ELR (cell line): Measurements from ENCODE around the gene FBXO11.

Experiments used
- DNase-seq: peaks from one replicate; pipeline ENCODE4 v3.0.0-alpha.2; 2015; ENCODE audit warnings: low read depth

The FBXO11 gene

GRCh38 chr2:47783486-47784351 lies 122.6 kb downstream of the FBXO11 start:
- peak; percentile 73 for DNase-seq

DNA sequence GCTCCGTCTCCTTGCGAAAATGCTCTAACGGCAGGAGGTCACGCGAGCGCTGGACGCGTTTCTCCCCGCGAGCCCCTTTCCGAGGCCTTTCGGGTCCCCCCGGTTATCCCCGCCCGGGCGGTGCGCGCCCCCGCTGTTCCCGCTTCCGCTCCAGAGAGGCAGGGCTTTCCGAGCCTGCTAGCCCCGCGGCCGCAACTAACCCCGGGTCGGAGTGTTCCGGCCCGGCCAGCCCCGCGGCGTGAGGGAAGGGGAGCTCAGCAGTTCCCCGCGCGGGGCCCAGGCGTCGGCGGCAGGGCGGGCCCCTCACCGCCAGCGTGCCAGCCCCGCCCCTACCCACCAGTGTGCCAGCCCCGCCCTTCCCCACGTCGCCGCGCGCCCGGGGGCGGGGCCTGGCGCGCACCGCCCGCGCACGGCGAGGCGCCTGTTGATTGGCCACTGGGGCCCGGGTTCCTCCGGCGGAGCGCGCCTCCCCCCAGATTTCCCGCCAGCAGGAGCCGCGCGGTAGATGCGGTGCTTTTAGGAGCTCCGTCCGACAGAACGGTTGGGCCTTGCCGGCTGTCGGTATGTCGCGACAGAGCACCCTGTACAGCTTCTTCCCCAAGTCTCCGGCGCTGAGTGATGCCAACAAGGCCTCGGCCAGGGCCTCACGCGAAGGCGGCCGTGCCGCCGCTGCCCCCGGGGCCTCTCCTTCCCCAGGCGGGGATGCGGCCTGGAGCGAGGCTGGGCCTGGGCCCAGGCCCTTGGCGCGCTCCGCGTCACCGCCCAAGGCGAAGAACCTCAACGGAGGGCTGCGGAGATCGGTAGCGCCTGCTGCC lies 123.4 kb downstream of the FBXO11 start, which contains the start of gene MSH6:
MSH6 (plus strand) TSS at position 475 of the 815 bp plus-strand sequence; CDS start at position 564, 89 bp downstream.
- DNase-seq = peak; percentile 91

DNA sequence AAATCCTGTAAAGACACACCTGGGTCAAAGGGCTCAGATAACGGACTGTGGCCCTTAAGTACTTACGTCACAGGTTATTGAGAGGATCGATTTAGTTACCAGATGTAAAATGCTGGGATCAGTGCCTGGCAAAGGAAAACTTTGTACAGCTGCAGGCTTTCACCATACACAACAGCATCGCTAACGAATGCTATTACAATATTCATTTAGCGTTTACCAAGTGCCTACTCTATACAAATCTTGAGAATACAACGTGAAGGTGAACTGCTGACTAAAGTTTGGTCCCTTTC lies 124.0 kb downstream of the FBXO11 start:
- no peak for DNase-seq

GRCh38 chr2:47779426-47779790 lies 126.9 kb downstream of the FBXO11 start:
- DNase-seq = no peak

DNA sequence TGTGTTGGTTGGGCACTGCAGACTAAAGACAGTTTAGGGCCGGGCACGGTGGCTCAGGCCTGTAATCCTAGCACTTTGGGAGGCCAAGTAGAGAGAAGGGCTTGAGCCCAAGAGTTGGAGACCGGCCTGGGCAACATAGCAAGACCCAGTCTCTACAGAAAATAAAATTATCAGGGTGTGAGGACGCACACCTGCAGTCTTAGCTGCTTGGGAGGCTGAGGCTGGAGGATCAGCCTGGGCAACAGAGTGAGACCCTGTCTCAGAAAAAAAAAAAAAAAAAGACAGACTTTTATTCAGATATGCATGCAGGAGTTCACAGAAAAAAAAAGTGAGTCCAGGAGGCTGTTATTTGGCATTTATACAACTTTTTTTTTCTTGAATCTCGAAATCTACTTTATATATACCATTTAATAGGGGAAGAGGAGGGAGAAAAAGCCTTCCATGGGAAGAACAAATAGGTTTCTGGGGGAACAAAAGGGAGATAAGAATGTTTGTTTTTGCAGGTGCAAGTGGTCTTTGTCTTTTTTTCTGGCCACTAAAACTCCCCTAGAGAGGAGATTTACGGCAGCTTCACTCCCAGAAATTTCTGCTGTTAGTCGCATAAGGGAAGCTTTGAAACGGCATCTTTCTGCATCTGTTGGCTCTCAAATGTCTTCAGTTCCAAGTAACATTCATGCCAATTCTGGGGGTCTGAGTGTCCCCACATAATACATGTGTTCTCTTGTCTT lies 127.4 kb downstream of the FBXO11 start:
- DNase-seq = no peak

DNA sequence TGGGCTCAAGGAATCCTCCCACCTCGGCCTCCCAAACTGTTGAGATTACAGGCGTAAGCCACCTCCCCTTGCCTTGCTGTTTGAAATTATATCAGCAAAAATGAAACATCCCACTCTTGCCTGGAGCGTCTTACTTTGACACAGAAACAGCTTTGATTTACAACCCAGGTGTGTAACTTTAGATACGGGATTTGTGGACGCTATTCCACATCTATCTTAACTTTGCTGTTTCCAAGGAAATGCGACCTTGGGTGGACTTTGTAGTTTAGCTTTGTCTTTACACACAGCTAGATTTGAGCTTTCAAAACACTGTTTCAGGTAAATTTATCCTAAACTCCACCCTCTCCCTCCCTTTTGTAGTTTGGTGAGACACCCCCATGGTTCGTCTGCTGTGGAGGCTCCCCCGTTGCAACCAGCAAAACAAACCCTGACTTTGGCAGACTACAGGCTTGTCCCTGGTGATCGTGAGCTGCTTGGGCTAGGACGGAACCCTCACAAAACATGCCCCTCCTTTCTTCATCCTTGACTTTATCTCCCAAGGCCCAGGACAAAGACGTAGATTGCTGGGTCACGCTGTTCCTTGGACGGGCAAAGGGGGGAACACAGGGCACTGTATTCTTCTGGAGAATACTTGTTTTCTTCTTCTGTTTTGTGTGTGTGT lies 128.9 kb downstream of the FBXO11 start:
- no peak for DNase-seq

DNA sequence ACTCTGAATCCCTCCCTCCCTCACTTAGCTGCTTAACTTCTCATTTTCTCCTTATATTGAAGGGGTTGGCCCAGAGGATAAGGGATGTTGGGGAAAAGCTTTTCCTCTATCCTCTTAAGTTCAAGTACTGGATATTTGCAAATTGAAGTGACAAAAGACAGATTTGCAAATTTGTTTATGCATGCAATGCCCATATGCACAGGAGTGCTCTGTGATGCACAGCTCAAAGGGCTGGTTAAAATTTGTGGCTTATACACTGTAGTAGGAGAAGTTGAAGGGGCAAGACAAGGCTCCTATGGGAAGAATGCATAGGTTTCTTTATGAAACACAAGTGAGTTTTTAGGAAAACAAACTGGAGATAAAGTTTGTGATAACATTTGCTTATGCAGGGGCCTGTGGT lies 131.7 kb downstream of the FBXO11 start:
- DNase-seq = no peak

- no peak for DNase-seq
Observed at GRCh38 chr2:47772343-47772742, 134.0 kb downstream of the FBXO11 start.

GRCh38 chr2:47771211-47771610 lies 135.1 kb downstream of the FBXO11 start:
- DNase-seq = peak; percentile 99

DNA sequence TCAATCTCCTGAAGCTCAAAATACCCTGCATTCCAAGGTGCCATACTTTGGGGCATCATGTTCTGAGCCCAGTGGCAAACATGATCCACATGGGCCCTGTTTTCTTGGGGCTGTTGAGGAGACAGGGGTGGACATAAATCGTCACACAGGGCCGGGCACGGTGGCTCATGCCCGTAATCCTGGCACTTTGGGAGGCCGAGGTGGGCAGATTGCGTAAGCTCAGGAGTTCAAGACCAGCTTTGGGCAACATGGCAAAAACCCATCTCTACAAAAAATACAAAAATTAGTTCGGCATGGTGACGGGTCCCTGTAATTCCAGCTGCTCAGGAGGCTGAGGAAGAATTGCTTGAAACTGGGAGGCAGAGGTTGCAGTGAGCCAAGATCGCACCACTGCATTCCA lies 137.0 kb downstream of the FBXO11 start:
- DNase-seq = no peak

- DNase-seq = peak; percentile 56
Observed at GRCh38 chr2:47767880-47768609, 138.3 kb downstream of the FBXO11 start.

DNA sequence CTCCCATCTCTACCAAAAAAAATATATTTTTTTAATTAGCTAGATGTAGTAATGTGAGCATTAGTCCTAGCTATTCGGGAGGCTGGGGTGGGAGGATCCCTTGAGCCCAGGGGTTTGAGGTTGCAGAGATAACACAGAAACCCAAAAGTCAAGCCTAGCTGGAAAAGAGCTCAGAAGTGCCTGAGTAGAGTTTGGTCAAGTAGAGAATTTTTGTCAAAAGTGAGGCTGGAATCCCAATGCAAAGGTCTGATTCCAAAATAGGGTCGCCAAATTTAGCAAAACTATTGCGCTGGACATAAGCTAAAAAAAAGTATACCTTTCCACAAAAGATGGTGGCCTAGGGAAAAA lies 138.8 kb downstream of the FBXO11 start:
- DNase-seq = no peak

GRCh38 chr2:47751856-47752414 lies 154.4 kb downstream of the FBXO11 start:
- no peak for DNase-seq

GRCh38 chr2:47747878-47748277 lies 158.4 kb downstream of the FBXO11 start:
- no peak for DNase-seq

- DNase-seq = no peak
Observed at GRCh38 chr2:47744074-47744473, 162.2 kb downstream of the FBXO11 start.

DNA sequence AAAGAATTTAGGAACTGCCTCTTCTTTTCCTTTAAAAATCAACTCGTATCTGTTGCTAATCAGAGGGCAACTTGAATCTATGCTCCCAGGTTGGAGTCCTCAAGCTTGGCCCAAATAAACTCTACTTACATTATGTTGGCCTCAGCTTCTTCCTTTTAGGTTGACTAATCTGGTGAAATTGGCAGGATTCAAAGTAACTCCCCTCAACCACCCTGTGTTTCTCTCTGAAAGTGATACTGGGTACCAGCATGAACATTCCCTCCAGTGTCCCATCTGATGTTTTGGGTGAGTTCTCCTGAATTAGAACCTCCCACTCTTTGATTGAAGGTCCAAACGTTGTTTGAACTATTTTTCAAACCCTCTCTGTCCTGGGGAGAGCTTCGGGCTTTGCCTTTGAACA lies 164.7 kb downstream of the FBXO11 start:
- no peak for DNase-seq

- DNase-seq = no peak
Observed at GRCh38 chr2:47741101-47741500, 165.2 kb downstream of the FBXO11 start.
